GM23248 (cell line): ENCODE measurements around the gene MYF6.

Experiments
- EZH2 ChIP-seq: fragments of 200-600 bp; sonication (generic); IDR thresholded peaks from 2 replicates; pipeline ENCODE4 v1.6.1; 2018; ENCODE audit warnings: antibody characterized with exemption, mild to moderate bottlenecking; ENCODE audit not compliant: insufficient read depth, poor library complexity, severe bottlenecking
- EZH2phosphoT487 ChIP-seq: fragments of 200-600 bp; sonication (generic); IDR thresholded peaks from 2 replicates; pipeline ENCODE4 v1.6.1; 2018; ENCODE audit warnings: antibody characterized with exemption, moderate library complexity, mild to moderate bottlenecking, low read depth; ENCODE audit not compliant: insufficient read depth

DNA sequence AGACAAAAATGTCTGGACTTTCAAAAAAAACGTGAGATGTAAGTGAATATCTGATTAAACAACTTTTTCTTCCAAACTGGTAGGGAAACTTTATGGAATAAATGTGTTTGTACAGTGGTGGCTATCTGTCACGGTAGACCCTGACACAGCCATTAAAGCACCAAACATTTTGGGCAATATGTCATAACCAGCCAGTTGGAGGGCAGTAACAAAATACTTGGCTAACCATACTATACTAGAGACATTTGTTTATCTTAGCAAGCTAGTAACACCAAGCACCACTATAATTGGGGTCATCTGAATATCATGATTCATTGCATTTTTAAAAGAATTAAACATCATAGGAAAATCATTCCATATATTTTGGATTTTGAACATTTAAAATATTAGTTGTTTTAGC lies 6.0 kb upstream of the MYF6 start:
- no peak for TF ChIP-seq EZH2phosphoT487
- no peak for TF ChIP-seq EZH2
